Spleen (tissue), 11 donors: Measurements from ENCODE around the gene TIMD4. TPM values are rescaled to one million over a fixed set of nuclear protein-coding genes. Genes with fewer than 3 reads are reported as not detected.

Experiments
- DNase-seq: peaks from one replicate; pipeline ENCODE4 v3.0.0-alpha.2; 2020
- H3K27ac ChIP-seq, 8 donors: fragments of 200-600 bp; sonication (generic) in 7 of 8; 1 replicate in 4 of 8; 2 replicates in 4 of 8; pipeline versions ENCODE4 v1.5.0 to v1.8.0; 2016 to 2021; ENCODE audit warnings: inconsistent platforms in 4 of 8, mild to moderate bottlenecking in 4 of 8, moderate library complexity in 1 of 8
- H3K27me3 ChIP-seq, 7 donors: fragments of 200-600 bp; sonication (generic) in 6 of 7; replicated peaks in 1 of 7; 1 replicate in 4 of 7; 2 replicates in 3 of 7; pipeline versions ENCODE4 v1.5.0 to v1.8.0; 2016 to 2021; ENCODE audit warnings: inconsistent platforms in 3 of 7, mild to moderate bottlenecking in 1 of 7
- H3K36me3 ChIP-seq, 6 donors: fragments of 200-600 bp; sonication (generic) in 5 of 6; 1 replicate in 4 of 6; 2 replicates in 2 of 6; pipeline versions ENCODE4 v1.5.0 to v1.8.0; 2016 to 2021; ENCODE audit warnings: inconsistent platforms in 2 of 6
- H3K4me1 ChIP-seq, 6 donors: fragments of 200-600 bp; sonication (generic) in 5 of 6; 1 replicate in 3 of 6; 2 replicates in 3 of 6; pipeline versions ENCODE4 v1.5.0 to v1.8.0; 2016 to 2021; ENCODE audit warnings: inconsistent platforms in 3 of 6
- H3K4me3 ChIP-seq, 8 donors: fragments of 200-600 bp; sonication (generic) in 7 of 8; 1 replicate in 4 of 8; 2 replicates in 4 of 8; pipeline versions ENCODE4 v1.5.0 to v1.8.0; 2016 to 2021; ENCODE audit warnings: inconsistent platforms in 4 of 8, mild to moderate bottlenecking in 4 of 8, moderate library complexity in 2 of 8
- H3K9me3 ChIP-seq, 8 donors: fragments of 200-600 bp; sonication (generic) in 7 of 8; 1 replicate in 4 of 8; 2 replicates in 4 of 8; pipeline versions ENCODE4 v1.5.0 to v1.8.0; 2016 to 2021; ENCODE audit warnings: inconsistent platforms in 4 of 8
- CTCF ChIP-seq, 11 experiments: fragments of 200-600 bp in 7 of 11; fragments of 450-650 bp in 4 of 11; sonication (generic) in 4 of 11; IDR thresholded peaks in 8 of 11; conservative IDR thresholded peaks in 3 of 11; 1 replicate in 7 of 11; 2 replicates in 4 of 11; pipeline versions ENCODE4 v1.4.0 to v1.8.0; 2016 to 2021; ENCODE audit warnings: antibody characterized with exemption in 11 of 11, inconsistent platforms in 4 of 11, mild to moderate bottlenecking in 1 of 11
- POLR2A ChIP-seq, 3 donors: fragments of 450-650 bp; IDR thresholded peaks; one replicate each; pipeline ENCODE4 v1.5.1; 2017; ENCODE audit warnings: antibody characterized with exemption in 3 of 3, mild to moderate bottlenecking in 1 of 3
- POLR2AphosphoS5 ChIP-seq, 3 donors: sonication (generic); formaldehyde crosslinking; IDR thresholded peaks; one replicate each; pipeline ENCODE4 v1.5.1; 2017; ENCODE audit warnings: antibody characterized with exemption in 3 of 3
- WGBS, 5 donors: extraction: QIAGEN DNeasy Blood & Tissue Kit in 3 of 5; methylation state at CpG; one replicate each; pipeline versions ENCODE4 v1.1.5 to v1.1.7; 2013 to 2018; 5-methylcytosine and 5-hydroxymethylcytosine counted together
- intact Hi-C: fragments of 100-400 bp; cut with DNase I; formaldehyde crosslinking; loops from one replicate; pipeline ENCODE4 v1.15.0; 2023; ENCODE audit warnings: low total_unique reads
- polyA plus RNA-seq, 3 donors: library from polyadenylated mRNA; stranded (reverse); fragments of 200-250 nt; gene quantifications; one replicate each; pipeline ENCODE4 v1.2.1, GENCODE V29; 2013
- total RNA-seq, 7 donors: library from RNA; depleted of rRNA in 3 of 7; stranded (reverse); fragments of >200 nt in 3 of 7; fragmentation: NEBNext Ultra II Directional in 4 of 7; extraction: Animal tissue kit (Norgen Biotek cat#: 25700) in 4 of 7; gene quantifications; one replicate each; pipeline versions ENCODE4 v1.1.0 to v1.2.1, GENCODE V29; 2016 to 2021
- donor health status: healthy with polysubstance abuse.
- donor health status: DM: no; HTN: no; CAD: no; lungs with moderate emphysema.
- donor health status: DM: no; HTN: no; CAD: no.
- donor health status: Bipolar disorder and iron deficiency.
- donor health status: healthy.
- donor health status: DM: no; HTN: no; CAD: no.
- donor health status: DM: yes; HTN: yes; CAD: no.

Gene TIMD4
- total and polyA plus RNA-seq, 10 donors = 2.2 to 18.2 (median 10.0) TPM

- H3K27ac ChIP-seq = no peak overlapping the region
- WGBS, 5 donors = 75 to 85% (median 81%) methylated on average over 3 of the region's 3 CpGs
- intact Hi-C loops = no loop called here
- no peak for TF ChIP-seq CTCF (IDR thresholded peaks at IDR 0.05 in 8 of 11, conservative IDR thresholded peaks at IDR 0.05 in 3 of 11)
- TF ChIP-seq POLR2A (IDR thresholded peaks at IDR 0.05) = no peak
- TF ChIP-seq POLR2AphosphoS5 (IDR thresholded peaks at IDR 0.05) = no peak
- peaks cover 0 to 5% (median 0%) of the 10 kb centered on the region in 7 donors for H3K27me3 ChIP-seq
- DNase-seq = no peak
- no peak overlapping the region for H3K4me3 ChIP-seq
- no peaks in the 10 kb centered on the region for H3K4me1 ChIP-seq
- H3K9me3 ChIP-seq = no peaks in the 10 kb centered on the region
- H3K36me3 ChIP-seq = no peaks in the 10 kb centered on the region
Observed at GRCh38 chr5:156879665-156880285, 83.3 kb downstream of the TIMD4 start.

DNA sequence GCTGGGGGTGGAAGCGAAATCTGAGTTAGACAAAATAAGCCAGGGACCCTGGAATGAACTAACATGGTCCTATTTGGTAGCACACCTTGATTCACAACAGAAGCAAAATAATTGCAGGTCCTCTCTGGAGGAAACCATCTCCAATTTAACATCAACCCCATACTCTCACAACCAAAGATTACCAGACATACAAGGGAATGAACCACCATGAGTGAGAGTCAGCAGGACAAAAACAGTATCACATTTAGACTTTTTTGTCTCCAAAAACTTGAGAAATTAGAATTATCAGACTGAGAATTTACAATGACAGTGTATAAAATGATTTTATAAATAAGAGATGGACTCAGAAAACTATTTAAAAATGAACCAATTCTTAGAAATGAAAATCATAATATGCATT lies 91.8 kb downstream of the TIMD4 start:
- intact Hi-C loops = no loop called here
- 59 to 90% (median 83%) methylated on average over 1 of the region's 1 CpG for WGBS, 5 donors
- no peak overlapping the region for H3K27ac ChIP-seq
- H3K9me3 ChIP-seq = peaks cover 0 to 30% (median 21%) of the 10 kb centered on the region in 8 donors
- no peak overlapping the region for H3K4me3 ChIP-seq
- DNase-seq = no peak
- H3K36me3 ChIP-seq = no peaks in the 10 kb centered on the region
- no peaks in the 10 kb centered on the region for H3K27me3 ChIP-seq
- no peaks in the 10 kb centered on the region for H3K4me1 ChIP-seq
- no peak for TF ChIP-seq POLR2AphosphoS5 (IDR thresholded peaks at IDR 0.05)

DNA sequence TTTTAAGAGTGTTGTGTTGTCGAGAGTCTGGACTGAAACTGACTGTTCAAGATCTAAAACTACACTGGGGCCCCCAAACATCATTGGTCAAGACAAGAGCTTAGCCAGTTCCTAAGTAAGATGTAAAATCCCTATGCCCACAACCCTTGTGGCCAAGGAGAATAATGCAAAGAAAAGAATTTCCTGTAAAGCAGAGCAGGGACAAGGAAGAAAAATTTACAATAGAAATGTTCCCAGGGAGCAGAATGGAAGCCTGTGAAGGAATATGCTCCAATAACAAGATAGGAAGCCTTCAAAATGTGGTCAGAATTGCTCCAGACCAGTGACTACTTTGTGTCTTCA lies 92.6 kb downstream of the TIMD4 start:
- Histone ChIP-seq H3K27ac (no peak overlapping the region), H3K4me1 (no peaks in the 10 kb centered on the region), H3K9me3 (peaks cover 0 to 30% (median 21%) of the 10 kb centered on the region in 8 donors), H3K4me3 (no peak overlapping the region), H3K36me3 (no peaks in the 10 kb centered on the region), H3K27me3 (no peaks in the 10 kb centered on the region)
- intact Hi-C loops = no loop called here
- DNase-seq = no peak
- TF ChIP-seq POLR2AphosphoS5 (IDR thresholded peaks at IDR 0.05) (no peak), POLR2A (IDR thresholded peaks at IDR 0.05) (no peak), CTCF (IDR thresholded peaks at IDR 0.05 in 8 of 11, conservative IDR thresholded peaks at IDR 0.05 in 3 of 11) (no peak)
- WGBS, 5 donors = 64 to 91% (median 85%) methylated on average over 1 of the region's 1 CpG

Other genes starting within 250 kb of the TIMD4 start
- not detected for gene PPP1R2B, start 112.9 kb downstream of the TIMD4 start, total RNA-seq
- under 1 TPM in 2 of 3 donors, not detected in 1; 0.03 to 0.04 TPM for gene PPP1R2B, start 112.9 kb downstream of the TIMD4 start, polyA plus RNA-seq
- 1 to 10 TPM in 2 of 7 donors, under 1 TPM in 2, not detected in 3; 0.52 to 1.5 (median 1.0) TPM for gene HAVCR1, start 95.9 kb upstream of the TIMD4 start, total RNA-seq
- gene HAVCR1, start 95.9 kb upstream of the TIMD4 start, polyA plus RNA-seq = not detected
- gene HAVCR2, start 145.8 kb upstream of the TIMD4 start, total RNA-seq = 10 to 100 TPM; 17.2 to 37.8 (median 35.7) TPM
- gene HAVCR2, start 145.8 kb upstream of the TIMD4 start, polyA plus RNA-seq = 10 to 100 TPM in 2 of 3 donors, 1 to 10 TPM in 1; 7.8 to 11.5 (median 10.6) TPM
- 10 to 100 TPM in 6 of 7 donors, 1 to 10 TPM in 1; 9.5 to 15.9 (median 14.6) TPM for gene MED7, start 179.6 kb upstream of the TIMD4 start, total RNA-seq
- gene MED7, start 179.6 kb upstream of the TIMD4 start, polyA plus RNA-seq = 10 to 100 TPM; 22.8 to 27.0 (median 23.5) TPM
- gene GARIN3, start 203.0 kb upstream of the TIMD4 start, total RNA-seq = not detected
- not detected for gene GARIN3, start 203.0 kb upstream of the TIMD4 start, polyA plus RNA-seq
- 10 to 100 TPM; 34.1 to 81.1 (median 45.6) TPM for gene ITK, start 217.6 kb upstream of the TIMD4 start, total RNA-seq
- gene ITK, start 217.6 kb upstream of the TIMD4 start, polyA plus RNA-seq = 10 to 100 TPM in 1 of 3 donors, 1 to 10 TPM in 2; 5.6 to 12.1 (median 8.0) TPM